Measurements from ENCODE around the gene ZNRF1. TPM values are rescaled to one million over a fixed set of nuclear protein-coding genes. Genes with fewer than 3 reads are reported as not detected.

The ZNRF1 gene
- total and polyA plus RNA-seq, 10 of the 15 experiments (the other 5 are each of a cell fraction or from before 2014, with no cell fraction given), result 5.8 to 25.9 (median 14.3) TPM

GRCh38 chr16:75060723-75061122, 61.9 kb downstream of the ZNRF1 start (continued):
- no peak for TF ChIP-seq ZNF384 (IDR thresholded peaks at IDR 0.05; ENCODE audit: borderline replicate concordance, low read depth, low read length)
- TF ChIP-seq SRF (IDR thresholded peaks at IDR 0.05; ENCODE audit: low read depth in 2 of 2, low read length in 2 of 2), result no peak
- no peak for TF ChIP-seq SMAD5 (IDR thresholded peaks at IDR 0.05; ENCODE audit: low read depth)

GRCh38 chr16:75061669-75062068, 62.8 kb downstream of the ZNRF1 start:
- H3K9me3 ChIP-seq (replicated peaks; ENCODE audit: control insufficient read depth, insufficient read depth, low read length), result no peaks in the 10 kb centered on the region
- no peaks in the 10 kb centered on the region for H3K36me3 ChIP-seq (ENCODE audit: control insufficient read depth in 2 of 2, insufficient read depth in 2 of 2, low read length in 1 of 2)
- no peaks in the 10 kb centered on the region for H4K20me1 ChIP-seq (ENCODE audit: control insufficient read depth, insufficient read depth)
- no peak overlapping the region for H2AFZ ChIP-seq (ENCODE audit: control insufficient read depth, low read depth, low read length)
- H3K79me2 ChIP-seq (ENCODE audit: control insufficient read depth, insufficient read depth, low read length), result no peaks in the 10 kb centered on the region; the same call in none of the 2 replicates
- no peaks in the 10 kb centered on the region for H3K27me3 ChIP-seq (replicated peaks in 1 of 2; ENCODE audit: control insufficient read depth in 2 of 2, insufficient read depth in 2 of 2, low read length in 1 of 2)
- no peak overlapping the region for H3K9ac ChIP-seq (ENCODE audit: control insufficient read depth, insufficient read depth, low read length)
- BruUV-seq (replicated peaks), result no TSS peak
- ChIA-PET SMC1A (ENCODE audit: uncharacterized antibody, unreplicated experiment) (interaction anchor here (0.8 to 2.3 kb wide), 6 partner anchors 9 to 176 kb away, joined by 3 to 9 read pairs (median 4); no protein-coding TSS in a partner anchor), POLR2A (interaction anchor here (1.2 to 2.1 kb wide), 3 partner anchors 17 to 49 kb away, joined by 3 to 7 read pairs (median 5); no protein-coding TSS in a partner anchor), RAD21 (ENCODE audit: unreplicated experiment) (interaction anchor here (1.0 to 1.9 kb wide), 2 partner anchors 48 to 49 kb away, joined by 4 to 5 read pairs; no protein-coding TSS in a partner anchor), CTCF (interaction anchor here (1.4 to 2.8 kb wide), 7 partner anchors 9 to 63 kb away, joined by 4 to 8 read pairs (median 5); partner anchors contain the start of gene ZNRF1)
- in situ Hi-C loops (cut with MboI) (no loop called here), intact Hi-C loops (cut with micrococcal nuclease; ENCODE audit: unreplicated experiment) (no loop called here)
- DNase-seq (ENCODE audit: low read depth, low spot score) (no peak), ATAC-seq (no peak), FAIRE-seq (no peak)
- no peak overlapping the region for H3K27ac ChIP-seq (ENCODE audit: control insufficient read depth, insufficient read depth)
- H3K4me1 ChIP-seq (ENCODE audit: control insufficient read depth, insufficient read depth, low read length), result peaks cover 14% of the 10 kb centered on the region
- H3K4me3 ChIP-seq, result no peak overlapping the region
- TF ChIP-seq TCF7 (IDR thresholded peaks at IDR 0.05; ENCODE audit: borderline replicate concordance) (no peak), NR2F1 (conservative IDR thresholded peaks at IDR 0.05) (no peak), FOXK2 (IDR thresholded peaks at IDR 0.05) (no peak), MYB (IDR thresholded peaks at IDR 0.05; ENCODE audit: borderline replicate concordance, low read depth, low read length) (no peak), RUNX3 (IDR thresholded peaks at IDR 0.05; ENCODE audit: low read length) (no peak), MLLT1 (IDR thresholded peaks at IDR 0.05) (no peak)
- 51% methylated on average over 3 of the region's 3 CpGs for WGBS (ENCODE audit: insufficient coverage, insufficient replicate concordance, low lambda C conversion rate, missing lambda C conversion rate)
- no peak overlapping the region for H3K4me2 ChIP-seq (ENCODE audit: control insufficient read depth, insufficient read depth)

Data from GM12878 (cell line).